Adrenal gland (tissue), 5 donors: ENCODE measurements around the gene SREBF1.

Experiments
- CTCF ChIP-seq, 6 experiments: fragments of 450-650 bp in 4 of 6; fragments of 200-600 bp in 2 of 6; sonication (generic) in 1 of 6; IDR thresholded peaks; 1 replicate in 5 of 6; 2 replicates in 1 of 6; pipeline versions ENCODE4 v1.5.1 to v1.8.0; 2016 to 2021; ENCODE audit warnings: antibody characterized with exemption in 6 of 6, mild to moderate bottlenecking in 2 of 6, moderate library complexity in 1 of 6
- POLR2A ChIP-seq, 2 donors: fragments of 450-650 bp; IDR thresholded peaks; one replicate each; pipeline ENCODE4 v1.6.1; 2017; ENCODE audit warnings: antibody characterized with exemption in 2 of 2, mild to moderate bottlenecking in 2 of 2, moderate library complexity in 1 of 2
- donor health status: DM: no; HTN: no; CAD: no.

- TF ChIP-seq CTCF (IDR thresholded peaks at IDR 0.05) (no peak), POLR2A (IDR thresholded peaks at IDR 0.05) (no peak)
Observed at GRCh38 chr17:17870247-17870646, 33.5 kb upstream of the SREBF1 start.
